Gastrocnemius medialis (tissue), 4 donors: Measurements from ENCODE around the gene IL1F10. TPM values are rescaled to one million over a fixed set of nuclear protein-coding genes. Genes with fewer than 3 reads are reported as not detected.

Source experiments
- ATAC-seq, 2 donors: fragments of 150-250 bp; one replicate each; pipeline ENCODE4 v1.9.1; 2016
- DNase-seq, 2 donors: peaks; one replicate each; pipeline ENCODE4 v3.0.0-alpha.2; 2019
- H3K27ac ChIP-seq, 4 donors: fragments of 200-600 bp; sonication (generic); 1 replicate in 1 of 4; 2 replicates in 3 of 4; pipeline ENCODE4 v1.5.1; 2016 to 2018; ENCODE audit warnings: mild to moderate bottlenecking in 2 of 4, moderate library complexity in 1 of 4
- H3K27me3 ChIP-seq, 3 donors: fragments of 200-600 bp; sonication (generic) in 2 of 3; 1 replicate in 1 of 3; 2 replicates in 2 of 3; pipeline versions ENCODE4 v1.5.1 to v1.6.0; 2016 to 2019; ENCODE audit warnings: mild to moderate bottlenecking in 1 of 3, moderate library complexity in 1 of 3
- H3K36me3 ChIP-seq, 2 donors: fragments of 200-600 bp; sonication (generic) in 1 of 2; one replicate each; pipeline ENCODE4 v1.5.1; 2017 to 2018
- H3K4me1 ChIP-seq, 2 donors: fragments of 200-600 bp; sonication (generic) in 1 of 2; one replicate each; pipeline ENCODE4 v1.5.1; 2016 to 2017; ENCODE audit warnings: mild to moderate bottlenecking in 2 of 2
- H3K4me3 ChIP-seq, 4 donors: fragments of 200-600 bp; sonication (generic) in 3 of 4; 1 replicate in 1 of 4; 2 replicates in 3 of 4; pipeline ENCODE4 v1.5.1; 2016 to 2019; ENCODE audit warnings: mild to moderate bottlenecking in 2 of 4
- H3K9me3 ChIP-seq, 3 donors: fragments of 200-600 bp; sonication (generic) in 2 of 3; 1 replicate in 1 of 3; 2 replicates in 2 of 3; pipeline ENCODE4 v1.5.1; 2016 to 2019
- CTCF ChIP-seq, 5 experiments: fragments of 450-650 bp in 3 of 5; fragments of 200-600 bp in 2 of 5; sonication (generic) in 2 of 5; IDR thresholded peaks in 4 of 5; conservative IDR thresholded peaks in 1 of 5; 1 replicate in 4 of 5; 2 replicates in 1 of 5; pipeline ENCODE4 v1.5.1; 2016 to 2019; ENCODE audit warnings: antibody characterized with exemption in 5 of 5, mild to moderate bottlenecking in 3 of 5, moderate library complexity in 3 of 5
- POLR2A ChIP-seq, 2 donors: fragments of 450-650 bp; IDR thresholded peaks; one replicate each; pipeline ENCODE4 v1.6.1; 2017; ENCODE audit warnings: antibody characterized with exemption in 2 of 2, mild to moderate bottlenecking in 2 of 2, moderate library complexity in 2 of 2
- in situ Hi-C, 4 donors: fragments of 200-750 bp; cut with MboI; loops; one replicate each; pipeline versions ENCODE4 v1.15.0 to v1.8.0; 2017; ENCODE audit warnings: low sequenced_read_pairs in 4 of 4
- intact Hi-C: fragments of 100-400 bp; cut with DNase I; formaldehyde crosslinking; loops from one replicate; pipeline ENCODE4 v1.15.1; 2023; ENCODE audit warnings: low total_unique reads
- total RNA-seq, 4 donors: library from RNA; depleted of rRNA; stranded (reverse); fragments of >200 nt; gene quantifications; one replicate each; pipeline versions ENCODE4 v1.1.0 to v1.2.3, GENCODE V29; 2016

The IL1F10 gene
- total RNA-seq, 4 donors from 2014 or later, result not detected

- no peak for TF ChIP-seq CTCF (IDR thresholded peaks at IDR 0.05 in 4 of 5, conservative IDR thresholded peaks at IDR 0.05 in 1 of 5)
- no peak for TF ChIP-seq POLR2A (IDR thresholded peaks at IDR 0.05)
- Histone ChIP-seq H3K27ac (no peak overlapping the region), H3K4me1 (no peaks in the 10 kb centered on the region), H3K4me3 (no peak overlapping the region), H3K36me3 (no peaks in the 10 kb centered on the region), H3K9me3 (no peaks in the 10 kb centered on the region), H3K27me3 (no peaks in the 10 kb centered on the region)
- no peak for DNase-seq
- in situ Hi-C loops, result no loop called here
- ATAC-seq, result no peak
- intact Hi-C loops, result no loop called here
These were observed 42.0 kb upstream of the IL1F10 start for GRCh38 chr2:113025737-113026136.

GRCh38 chr2:113027691-113028090 lies 40.1 kb upstream of the IL1F10 start:
- in situ Hi-C loops (no loop called here), intact Hi-C loops (no loop called here)
- H3K4me1 ChIP-seq, result no peaks in the 10 kb centered on the region
- no peaks in the 10 kb centered on the region for H3K27me3 ChIP-seq
- TF ChIP-seq POLR2A (IDR thresholded peaks at IDR 0.05) (no peak), CTCF (IDR thresholded peaks at IDR 0.05 in 4 of 5, conservative IDR thresholded peaks at IDR 0.05 in 1 of 5) (no peak)
- no peak overlapping the region for H3K27ac ChIP-seq
- DNase-seq (no peak), ATAC-seq (no peak)
- H3K9me3 ChIP-seq, result no peaks in the 10 kb centered on the region
- no peaks in the 10 kb centered on the region for H3K36me3 ChIP-seq
- no peak overlapping the region for H3K4me3 ChIP-seq

- no peaks in the 10 kb centered on the region for H3K4me1 ChIP-seq
- intact Hi-C loops, result no loop called here
- H3K36me3 ChIP-seq, result no peaks in the 10 kb centered on the region
- H3K9me3 ChIP-seq, result no peaks in the 10 kb centered on the region
- TF ChIP-seq CTCF (IDR thresholded peaks at IDR 0.05 in 4 of 5, conservative IDR thresholded peaks at IDR 0.05 in 1 of 5) (no peak), POLR2A (IDR thresholded peaks at IDR 0.05) (no peak)
- H3K27ac ChIP-seq, result no peak overlapping the region
- H3K27me3 ChIP-seq, result no peaks in the 10 kb centered on the region
- H3K4me3 ChIP-seq, result no peak overlapping the region
- ATAC-seq (no peak), DNase-seq (no peak)
- in situ Hi-C loops, result no loop called here
These were observed 39.7 kb upstream of the IL1F10 start for GRCh38 chr2:113028112-113028511.

- ATAC-seq, result no peak
- Histone ChIP-seq H3K36me3 (no peaks in the 10 kb centered on the region), H3K4me3 (no peak overlapping the region), H3K9me3 (no peaks in the 10 kb centered on the region), H3K27me3 (no peaks in the 10 kb centered on the region), H3K27ac (no peak overlapping the region), H3K4me1 (no peaks in the 10 kb centered on the region)
- DNase-seq, result no peak
- TF ChIP-seq CTCF (IDR thresholded peaks at IDR 0.05 in 4 of 5, conservative IDR thresholded peaks at IDR 0.05 in 1 of 5) (no peak), POLR2A (IDR thresholded peaks at IDR 0.05) (no peak)
- in situ Hi-C loops (no loop called here), intact Hi-C loops (no loop called here)
These were observed 35.0 kb upstream of the IL1F10 start for GRCh38 chr2:113032737-113033136.

GRCh38 chr2:113034016-113034415 lies 33.8 kb upstream of the IL1F10 start:
- DNase-seq, result no peak
- intact Hi-C loops, result no loop called here

More at GRCh38 chr2:113034016-113034415, 33.8 kb upstream of the IL1F10 start:
- H3K9me3 ChIP-seq, result no peaks in the 10 kb centered on the region
- no peaks in the 10 kb centered on the region for H3K4me1 ChIP-seq
- H3K27ac ChIP-seq, result no peak overlapping the region
- in situ Hi-C loops, result no loop called here
- H3K36me3 ChIP-seq, result no peaks in the 10 kb centered on the region
- H3K27me3 ChIP-seq, result no peaks in the 10 kb centered on the region
- no peak for ATAC-seq
- H3K4me3 ChIP-seq, result no peak overlapping the region
- TF ChIP-seq POLR2A (IDR thresholded peaks at IDR 0.05), result no peak
- no peak for TF ChIP-seq CTCF (IDR thresholded peaks at IDR 0.05 in 4 of 5, conservative IDR thresholded peaks at IDR 0.05 in 1 of 5)
